NCI-H460 (cell line): ENCODE results near the gene PLD5. TPM values are rescaled to one million over a fixed set of nuclear protein-coding genes. Genes with fewer than 3 reads are reported as not detected.
"Not testable (repeated sequence)": the region's sequence is repeated elsewhere in the genome, so short reads cannot be mapped to it uniquely, and the experiment has no call there.

Experiments used
- DNase-seq: peaks from one replicate; pipeline ENCODE4 v3.0.0-alpha.2; 2016; ENCODE audit warnings: low read depth; ENCODE audit errors: extremely low read depth
- small RNA-seq, 2 experiments: library from RNA; depleted of rRNA; stranded (forward); fragments of <200 nt; gene quantifications; one replicate each; pipeline ENCODE3, GENCODE V24; 2014
- total RNA-seq: library from RNA; depleted of rRNA; stranded (reverse); fragments of >200 nt; shearing (Covaris generic); gene quantifications from 2 replicates; pipeline ENCODE4 v1.2.3, GENCODE V29; 2014

The PLD5 gene
- total RNA-seq, 1 experiment from 2014 or later: not detected

DNA sequence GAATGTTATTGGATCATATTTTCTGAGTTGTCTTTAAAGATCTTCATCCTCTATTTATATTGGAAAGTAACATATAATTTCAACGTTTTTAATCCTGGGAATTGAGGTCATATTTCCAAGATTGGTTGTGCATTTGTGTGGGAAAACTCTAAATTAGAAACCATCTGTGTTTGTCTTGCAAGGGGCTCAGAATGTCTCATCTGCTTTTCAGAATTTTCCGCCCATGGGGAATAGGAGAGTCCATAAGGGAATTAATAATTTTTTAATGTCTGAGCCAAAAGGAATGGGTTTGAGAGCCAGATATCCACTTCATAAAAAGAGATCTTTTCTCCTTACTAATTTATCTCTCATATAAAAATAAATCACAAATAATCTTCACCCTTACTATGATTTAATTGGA lies 440.8 kb downstream of the PLD5 start:
- no peak for DNase-seq

DNA sequence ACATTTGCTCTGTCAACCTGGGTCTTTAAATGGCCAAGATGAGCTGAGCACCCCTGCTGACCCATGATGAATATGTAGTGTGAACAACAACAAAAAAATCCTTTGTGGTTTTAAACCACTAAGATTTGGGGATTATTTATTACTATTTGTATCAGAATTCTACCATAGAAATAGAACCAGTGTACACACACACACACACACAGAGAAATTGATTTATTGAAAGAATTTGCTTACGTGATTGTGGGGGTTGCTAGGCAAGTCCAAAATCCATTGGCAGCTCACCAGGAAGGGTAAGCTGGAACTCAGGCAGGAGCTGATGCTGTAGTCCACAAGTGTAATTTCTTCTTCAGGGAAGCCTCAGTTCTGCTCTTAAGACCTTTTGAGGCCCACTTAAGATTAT lies 443.1 kb downstream of the PLD5 start:
- DNase-seq: no peak

DNA sequence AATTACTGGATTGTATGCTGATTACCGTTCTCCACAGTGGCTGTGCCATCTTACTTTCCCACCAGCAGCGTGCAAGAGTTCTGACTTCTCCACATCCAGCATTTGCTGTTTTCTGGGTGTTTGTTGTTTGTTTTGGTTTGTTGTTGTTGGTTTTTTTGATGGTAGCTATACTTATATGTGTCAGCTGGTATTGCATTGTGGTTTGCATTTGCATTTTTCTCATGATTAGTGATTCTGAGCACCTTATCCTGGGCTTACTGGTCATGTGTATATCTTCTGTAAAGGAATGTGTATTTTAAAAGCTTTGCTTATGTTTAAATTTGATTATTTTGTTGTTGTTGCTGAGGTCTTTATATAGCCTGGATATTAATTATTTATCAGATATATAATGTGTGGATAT lies 458.7 kb downstream of the PLD5 start:
- no peak for DNase-seq

DNA sequence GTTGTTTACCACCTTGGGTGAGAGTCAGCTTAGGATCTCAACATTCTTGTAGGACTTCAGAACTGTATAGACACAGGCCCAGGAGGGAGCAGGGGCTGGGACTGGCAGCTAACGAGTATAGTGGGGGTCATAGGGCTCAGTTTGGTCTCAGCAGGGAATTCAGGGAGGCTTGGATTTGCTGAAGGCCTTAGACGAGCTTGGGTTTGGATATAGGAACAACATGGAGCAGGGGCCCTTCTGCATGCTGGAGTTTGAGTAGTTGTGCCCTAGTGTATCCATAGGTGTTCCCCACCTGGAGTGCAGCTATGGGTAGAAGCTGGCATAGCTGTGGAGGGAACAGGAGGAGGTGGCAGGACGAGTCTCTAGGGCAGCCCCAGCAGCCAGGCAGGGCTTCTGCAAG lies 462.2 kb downstream of the PLD5 start:
- DNase-seq: no peak

DNA sequence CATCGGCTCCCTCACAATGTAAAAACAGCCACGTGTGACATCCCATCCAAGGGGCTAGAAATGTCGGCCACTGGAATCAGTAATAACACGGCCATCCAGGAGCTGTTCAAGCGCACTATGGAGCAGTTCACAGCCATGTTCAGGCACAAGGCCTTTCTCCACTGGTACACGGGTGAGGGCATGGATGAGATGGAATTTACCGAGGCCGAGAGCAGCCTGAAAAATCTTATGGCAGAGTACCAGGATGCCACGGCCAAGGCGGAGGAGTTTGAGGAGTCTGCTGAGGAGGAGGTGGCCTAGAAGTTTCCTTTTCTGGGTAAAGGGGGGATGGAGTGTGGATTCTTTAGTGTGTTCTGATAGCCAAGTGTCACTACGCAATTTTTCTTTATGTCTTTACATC lies 464.5 kb downstream of the PLD5 start:
- DNase-seq: no peak

DNA sequence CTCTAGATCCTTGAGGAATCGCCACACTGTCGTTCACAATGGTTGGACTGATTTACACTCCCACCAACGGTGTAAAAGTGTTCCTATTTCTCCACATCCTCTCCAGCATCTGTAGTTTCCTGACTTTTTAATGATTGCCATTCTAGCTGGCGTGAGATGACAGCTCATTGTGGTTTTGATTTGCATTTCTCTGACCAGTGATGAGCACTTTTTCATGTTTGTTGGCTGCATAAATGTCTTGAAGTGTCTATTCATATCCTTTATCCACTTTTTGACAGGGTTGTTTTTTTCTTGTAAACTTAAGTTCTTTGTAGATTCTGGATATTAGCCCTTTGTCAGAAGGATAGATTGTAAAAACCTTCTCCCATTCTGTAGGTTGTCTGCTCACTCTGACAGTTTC lies 465.9 kb downstream of the PLD5 start:
- DNase-seq: not testable (repeated sequence)

DNA sequence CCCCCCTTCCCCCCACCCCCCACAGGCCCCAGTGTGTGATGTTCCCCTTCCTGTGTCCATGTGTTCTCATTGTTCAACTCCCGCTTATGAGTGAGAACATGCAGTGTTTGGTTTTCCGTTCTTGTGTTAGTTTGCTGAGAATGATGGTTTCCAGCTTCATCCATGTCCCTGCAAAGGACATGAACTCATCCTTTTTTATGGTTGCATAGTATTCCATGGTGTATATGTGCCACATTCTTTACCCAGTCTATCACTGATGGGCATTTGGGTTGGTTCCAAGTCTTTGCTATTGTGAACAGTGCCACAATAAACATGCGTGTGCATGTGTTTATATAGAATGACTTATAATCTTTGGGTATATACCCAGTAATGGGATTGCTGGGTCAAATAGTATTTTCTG lies 466.3 kb downstream of the PLD5 start:
- DNase-seq: not testable (repeated sequence)

DNA sequence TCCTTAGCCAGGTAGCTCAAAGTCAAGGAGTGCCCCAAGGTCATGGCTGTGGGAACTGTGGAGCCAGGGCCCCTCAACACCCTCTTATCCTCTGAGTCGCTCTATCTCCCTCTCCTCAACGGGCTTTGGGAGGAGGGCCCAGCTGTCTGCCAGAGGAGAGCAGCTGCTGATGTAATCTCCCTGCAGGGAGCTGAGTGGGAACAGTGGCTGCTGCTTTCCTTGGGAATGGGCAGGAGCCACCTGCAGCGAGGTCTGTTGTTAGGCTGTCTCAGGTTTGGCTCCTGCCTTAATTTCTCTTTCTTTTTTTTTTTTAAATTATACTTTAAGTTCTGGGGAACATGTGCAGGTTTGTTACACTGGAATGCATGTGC lies 466.8 kb downstream of the PLD5 start:
- DNase-seq: no peak

DNA sequence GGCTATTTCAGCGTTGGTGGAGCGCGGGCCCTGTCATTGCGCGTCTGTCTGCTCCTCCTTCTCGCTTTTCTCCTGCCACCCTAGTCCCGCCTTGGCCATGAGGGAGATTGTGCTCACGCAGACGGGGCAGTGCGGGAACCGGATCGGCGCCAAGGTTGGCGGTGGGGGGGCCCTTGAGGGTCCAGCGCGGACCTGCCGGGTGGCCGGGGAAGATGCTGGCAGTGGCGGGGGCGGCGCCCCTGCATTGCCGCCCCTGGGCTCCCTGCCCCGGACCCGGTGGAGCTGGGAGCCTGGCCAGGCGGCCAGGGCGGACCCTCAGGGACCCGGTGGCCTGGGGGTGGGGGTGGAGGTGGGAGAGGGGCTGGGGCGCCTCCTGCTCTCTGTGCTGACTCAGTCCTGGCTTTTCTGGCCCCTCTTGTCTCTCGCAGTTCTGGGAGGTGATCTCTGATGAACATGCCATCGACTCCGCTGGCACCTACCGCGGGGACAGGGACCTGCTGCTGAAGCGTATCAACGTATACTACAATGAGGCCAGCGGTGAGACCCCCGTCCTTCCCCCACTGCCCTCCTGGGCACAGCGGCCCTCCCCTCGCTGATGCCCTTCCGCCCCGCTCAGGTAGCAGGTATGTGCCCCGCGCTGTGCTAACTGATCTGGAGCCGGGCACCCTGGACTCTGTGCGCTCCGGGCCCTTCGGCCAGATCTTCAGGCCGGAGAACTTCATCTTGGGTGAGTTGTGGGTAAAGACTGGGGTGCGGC lies 467.3 kb downstream of the PLD5 start:
- no peak for DNase-seq

DNA sequence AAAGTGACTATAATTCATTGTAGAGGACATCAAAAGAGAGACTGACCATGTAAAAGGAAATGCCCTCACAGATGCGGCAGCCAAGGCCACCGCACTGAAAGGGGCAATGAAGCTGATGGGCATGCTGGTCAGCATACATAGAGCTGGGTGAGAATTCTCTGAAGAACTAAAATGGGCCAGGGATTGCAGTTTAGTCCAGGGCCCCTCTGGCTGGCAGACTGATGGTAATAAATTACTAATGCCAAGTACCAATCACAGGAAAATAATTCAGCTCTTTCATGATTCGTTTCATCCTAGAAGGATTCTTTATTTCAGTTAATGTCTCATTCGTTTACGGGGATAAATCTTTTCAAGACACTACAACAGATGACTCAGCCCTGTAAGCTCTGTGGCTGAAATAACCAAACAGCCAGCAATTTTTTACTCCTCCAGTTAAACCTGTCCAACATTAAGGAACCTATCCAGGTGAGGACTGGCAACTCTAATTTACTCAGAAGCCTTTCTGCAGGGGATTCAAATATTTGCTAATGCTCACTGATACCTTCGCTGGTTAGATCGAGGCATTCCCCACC lies 468.7 kb downstream of the PLD5 start:
- DNase-seq: no peak

DNA sequence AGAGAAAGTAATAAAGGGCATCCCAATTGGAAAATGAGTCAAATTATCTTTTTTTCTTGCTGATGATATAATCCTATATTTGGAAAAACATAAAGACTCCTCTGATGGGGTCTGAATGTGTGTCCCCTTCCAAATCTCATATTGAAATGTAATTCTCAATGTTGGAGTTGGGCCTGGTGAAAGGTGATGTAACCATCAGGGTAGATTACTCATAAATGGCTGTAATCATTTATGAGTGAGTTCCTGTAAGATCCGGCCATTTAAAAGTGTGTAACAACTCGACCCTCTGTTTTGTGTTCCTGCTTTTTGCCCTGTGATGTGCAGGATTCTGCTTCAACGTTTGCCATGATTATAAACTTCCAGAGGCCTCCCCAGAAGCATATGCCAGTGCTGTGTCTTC lies 481.3 kb downstream of the PLD5 start:
- no peak for DNase-seq

DNA sequence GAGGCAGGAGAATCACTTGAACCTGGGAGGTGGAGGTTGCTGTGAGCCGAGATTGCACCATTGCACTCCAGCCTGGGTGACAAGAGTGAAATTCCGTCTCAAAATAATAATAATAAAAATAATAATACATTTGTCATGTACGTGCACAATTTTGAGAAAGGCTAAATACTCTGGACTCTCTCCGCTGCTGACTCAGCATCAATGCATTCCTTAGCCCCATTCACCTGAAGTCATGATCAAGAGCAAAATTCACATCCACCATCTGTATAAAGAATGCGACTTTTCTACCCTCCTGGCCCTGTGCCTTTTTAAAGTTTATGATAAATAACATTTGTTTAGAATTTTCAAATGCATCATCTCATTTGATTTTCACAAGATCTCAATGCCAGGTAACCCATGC lies 490.1 kb downstream of the PLD5 start:
- no peak for DNase-seq

DNA sequence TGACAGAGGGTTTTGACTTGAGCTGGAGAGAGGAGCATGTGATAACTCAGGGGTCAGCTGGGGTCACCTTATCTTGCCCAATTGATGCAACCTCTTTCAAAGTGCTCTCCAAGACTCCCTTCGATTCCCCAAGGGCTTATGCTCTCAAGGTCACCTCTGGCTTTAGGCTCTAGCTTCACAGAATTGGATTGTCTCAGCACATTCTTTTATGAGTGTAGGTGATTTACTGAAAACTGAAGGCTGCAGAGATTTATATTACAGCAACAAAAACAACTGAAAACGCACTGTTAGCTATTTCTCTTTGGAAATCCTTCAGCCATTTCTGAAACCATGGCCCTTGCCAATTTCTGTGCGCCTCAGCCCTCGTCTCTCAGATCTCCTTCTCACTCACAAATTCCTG lies 491.1 kb downstream of the PLD5 start:
- DNase-seq: no peak

Small RNA genes lying within 50 kb of the gene (small RNA-seq; reads per million reads assigned to genes)
- 0 reads per million in 2 experiments for gene AL360271.2
- 0 reads per million in 2 experiments for gene RN7SKP12
